IMR-90 (cell line): ENCODE measurements around the gene CTIF. TPM values are rescaled to one million over a fixed set of nuclear protein-coding genes. Genes with fewer than 3 reads are reported as not detected.

Experiments
- ATAC-seq: fragments of 200-7000 bp; cut with Tn5 transposase; 2 replicates; pipeline ENCODE4 v1.9.1; 2020; ENCODE audit warnings: low read depth, mild to moderate bottlenecking, moderate library complexity
- BruUV-seq: library from RNA; stranded (reverse); fragments of 400-500 nt; replicated peaks from 2 replicates; lab custom pipeline; 2021; lab: Mats Ljungman, UMichigan
- CTCF ChIA-PET: fragments of 300-600 bp; formaldehyde crosslinking; extraction: SDS; loops from one replicate; lab custom pipeline; 2021; ENCODE audit warnings: antibody characterized with exemption; lab: Yijun Ruan, JAX
- POLR2A ChIA-PET: fragments of 300-600 bp; sonication (Branson Sonifier 250); formaldehyde crosslinking; loops from one replicate; lab custom pipeline; 2022; ENCODE audit warnings: antibody characterized with exemption; ENCODE audit not compliant: unreplicated experiment; lab: Charles Lee
- DNase-seq: peaks from one replicate; pipeline ENCODE4 v3.0.0; 2013
- H2AFZ ChIP-seq: replicated peaks from 2 replicates; pipeline ENCODE3; 2013; ENCODE audit warnings: low read length, mild to moderate bottlenecking; ENCODE audit not compliant: poor library complexity
- H2AK5ac ChIP-seq: 2 replicates; pipeline ENCODE4 v1.6.1; 2013; ENCODE audit warnings: low read depth, low read length, inconsistent platforms
- H2AK9ac ChIP-seq: replicated peaks from 2 replicates; pipeline ENCODE3; 2013; ENCODE audit warnings: mild to moderate bottlenecking, low read depth, low read length, moderate library complexity; ENCODE audit not compliant: poor library complexity
- H2BK120ac ChIP-seq: 2 replicates; pipeline ENCODE4 v1.6.1; 2013; ENCODE audit warnings: low read depth, low read length, inconsistent platforms
- H2BK15ac ChIP-seq: 3 replicates; pipeline ENCODE4 v1.6.1; 2013; ENCODE audit warnings: low read depth, low read length, inconsistent platforms
- H2BK20ac ChIP-seq: 2 replicates; pipeline ENCODE4 v1.6.1; 2013; ENCODE audit warnings: low read depth, mild to moderate bottlenecking, inconsistent platforms, low read length, moderate library complexity
- H2BK5ac ChIP-seq: 2 replicates; pipeline ENCODE4 v1.6.1; 2013; ENCODE audit warnings: mild to moderate bottlenecking, low read depth, low read length, inconsistent platforms; ENCODE audit not compliant: poor library complexity, severe bottlenecking
- H3K14ac ChIP-seq: replicated peaks from 2 replicates; pipeline ENCODE4 v1.6.1; 2013; ENCODE audit warnings: low read depth, low read length, inconsistent platforms
- H3K18ac ChIP-seq: 2 replicates; pipeline ENCODE4 v1.6.1; 2013; ENCODE audit warnings: low read depth, low read length, control low read depth
- H3K23ac ChIP-seq: 2 replicates; pipeline ENCODE4 v1.6.1; 2013; ENCODE audit warnings: low read depth, low read length, inconsistent platforms
- H3K27ac ChIP-seq: 2 replicates; pipeline ENCODE4 v1.5.1; 2013; ENCODE audit warnings: mild to moderate bottlenecking, control low read depth, low read length; ENCODE audit not compliant: insufficient read depth
- H3K27me3 ChIP-seq: 2 replicates; pipeline ENCODE4 v1.6.1; 2013; ENCODE audit warnings: low read length; ENCODE audit not compliant: control insufficient read depth, insufficient read depth
- H3K36me3 ChIP-seq: 2 replicates; pipeline ENCODE4 v1.6.1; 2013; ENCODE audit warnings: low read length, mixed read lengths; ENCODE audit not compliant: control insufficient read depth, insufficient read depth
- H3K4ac ChIP-seq: 2 replicates; pipeline ENCODE4 v1.6.1; 2013; ENCODE audit warnings: low read depth, low read length, inconsistent platforms
- H3K4me1 ChIP-seq: 2 replicates; pipeline ENCODE4 v1.6.1; 2013; ENCODE audit warnings: low read length, mixed read lengths; ENCODE audit not compliant: control insufficient read depth, insufficient read depth
- H3K4me2 ChIP-seq: 2 replicates; pipeline ENCODE4 v1.6.1; 2013; ENCODE audit warnings: low read depth, mild to moderate bottlenecking, control low read depth, low read length, moderate library complexity
- H3K4me3 ChIP-seq: 2 replicates; pipeline ENCODE4 v1.5.1; 2013; ENCODE audit warnings: low read depth, mild to moderate bottlenecking, control low read depth, low read length, moderate library complexity; ENCODE audit not compliant: insufficient read depth
- H3K56ac ChIP-seq: 2 replicates; pipeline ENCODE4 v1.6.1; 2013; ENCODE audit warnings: low read length, inconsistent platforms; ENCODE audit not compliant: insufficient read depth; ENCODE audit errors: extremely low read depth
- H3K79me1 ChIP-seq, 2 experiments: 2 replicates each; pipeline ENCODE4 v1.6.1; 2013; ENCODE audit warnings: low read length in 2 of 2, inconsistent platforms in 1 of 2, low read depth in 1 of 2
- H3K9ac ChIP-seq: 2 replicates; pipeline ENCODE4 v1.6.1; 2013; ENCODE audit warnings: low read depth, low read length, control low read depth
- H3K9me1 ChIP-seq: 2 replicates; pipeline ENCODE4 v1.6.1; 2013; ENCODE audit warnings: low read length, inconsistent platforms; ENCODE audit not compliant: insufficient read depth
- H3K9me3 ChIP-seq: 2 replicates; pipeline ENCODE4 v1.6.1; 2013; ENCODE audit warnings: low read length; ENCODE audit not compliant: control insufficient read depth, insufficient read depth
- H4K20me1 ChIP-seq: 2 replicates; pipeline ENCODE4 v1.6.1; 2013; ENCODE audit warnings: low read length, inconsistent platforms; ENCODE audit not compliant: insufficient read depth
- H4K5ac ChIP-seq: 2 replicates; pipeline ENCODE4 v1.6.1; 2013; ENCODE audit warnings: mild to moderate bottlenecking, low read depth, low read length, control low read depth
- H4K8ac ChIP-seq, 2 experiments: 2 replicates each; pipeline ENCODE4 v1.6.1; 2013; ENCODE audit warnings: low read depth in 2 of 2, low read length in 2 of 2, control low read depth in 1 of 2, inconsistent platforms in 1 of 2
- H4K91ac ChIP-seq: 2 replicates; pipeline ENCODE4 v1.6.1; 2013; ENCODE audit warnings: low read depth, low read length, inconsistent platforms; ENCODE audit not compliant: insufficient read depth
- BHLHE40 ChIP-seq: fragments of 150-350 bp; IDR thresholded peaks from 2 replicates; pipeline ENCODE4 v1.6.1; 2016; ENCODE audit warnings: mild to moderate bottlenecking, low read depth, low read length
- CEBPB ChIP-seq: IDR thresholded peaks from 2 replicates; pipeline ENCODE4 v1.6.1; 2012; ENCODE audit warnings: low read depth, low read length, improper control_type of control experiment
- CHD1 ChIP-seq: IDR thresholded peaks from 2 replicates; pipeline ENCODE4 v1.6.1; 2012; ENCODE audit warnings: low read depth, low read length, improper control_type of control experiment
- FOS ChIP-seq: fragments of 150-350 bp; IDR thresholded peaks from 2 replicates; pipeline ENCODE4 v1.6.1; 2016; ENCODE audit warnings: low read depth, low read length
- MAFK ChIP-seq: IDR thresholded peaks from 2 replicates; pipeline ENCODE4 v1.6.1; 2012; ENCODE audit warnings: low read depth, low read length, improper control_type of control experiment
- MXI1 ChIP-seq: IDR thresholded peaks from 2 replicates; pipeline ENCODE4 v1.6.1; 2012; ENCODE audit warnings: low read depth, mild to moderate bottlenecking, low read length, moderate library complexity, borderline replicate concordance
- NFE2L2 ChIP-seq: fragments of 150-350 bp; IDR thresholded peaks from 2 replicates; pipeline ENCODE4 v1.6.1; 2016; ENCODE audit warnings: low read depth, mild to moderate bottlenecking, low read length
- POLR2A ChIP-seq: IDR thresholded peaks from 2 replicates; pipeline ENCODE4 v1.6.1; 2012; ENCODE audit warnings: mild to moderate bottlenecking, low read depth, low read length
- RAD21 ChIP-seq: IDR thresholded peaks from 2 replicates; pipeline ENCODE4 v1.6.1; 2012; ENCODE audit warnings: low read length, improper control_type of control experiment
- RCOR1 ChIP-seq: IDR thresholded peaks from 2 replicates; pipeline ENCODE4 v1.6.1; 2012; ENCODE audit warnings: mild to moderate bottlenecking, low read length, improper control_type of control experiment; ENCODE audit not compliant: insufficient replicate concordance
- RFX5 ChIP-seq: IDR thresholded peaks from 2 replicates; pipeline ENCODE4 v1.8.0; 2012; ENCODE audit warnings: low read depth, mild to moderate bottlenecking, low read length, moderate library complexity
- SMC3 ChIP-seq: fragments of 150-350 bp; IDR thresholded peaks from 2 replicates; pipeline ENCODE4 v1.6.1; 2016; ENCODE audit warnings: low read depth, mild to moderate bottlenecking, antibody characterized with exemption, low read length, moderate library complexity
- WGBS, 2 experiments: methylation state at CpG; one replicate each; pipeline versions ENCODE4 v1.1.5 to v1.1.7; 2013; ENCODE audit warnings: missing lambda C conversion rate in 2 of 2; ENCODE audit not compliant: insufficient read length in 1 of 2; ENCODE audit errors: extremely low coverage in 2 of 2; 5-methylcytosine and 5-hydroxymethylcytosine counted together
- dilution Hi-C: fragments of 300-500 bp; cut with HindIII; formaldehyde crosslinking; loops from one replicate; pipeline ENCODE4 v1.14.3; 2018; ENCODE audit warnings: low sequenced_read_pairs; ENCODE audit not compliant: unreplicated experiment
- in situ Hi-C: fragments of 300-500 bp; cut with MboI; formaldehyde crosslinking; loops from 3 replicates; pipeline ENCODE4 v1.14.3; 2019; ENCODE audit warnings: low sequenced_read_pairs, inconsistent platforms, mixed read lengths
- intact Hi-C: fragments of 100-400 bp; cut with micrococcal nuclease; formaldehyde crosslinking; loops from 2 replicates; pipeline ENCODE4 v1.10.0; 2022
- polyA plus RNA-seq, 3 experiments: library from polyadenylated mRNA; depleted of rRNA; stranded (reverse); fragments of >200 nt; gene quantifications; 2 replicates each; pipeline ENCODE4 v1.2.3, GENCODE V29; 2012; ENCODE audit warnings: low replicate concordance in 1 of 3
- total RNA-seq: library from RNA; depleted of rRNA; stranded (reverse); fragments of >200 nt; gene quantifications from 2 replicates; pipeline ENCODE4 v1.2.3, GENCODE V29; 2012
- TF ChIP-seq, protein P1 (sequence below): fragments of 150-350 bp; IDR thresholded peaks from 2 replicates; pipeline ENCODE4 v1.6.1; 2017; ENCODE audit warnings: mild to moderate bottlenecking, antibody characterized with exemption, low read length, low read depth
- TF ChIP-seq, protein P2 (sequence below): fragments of 150-350 bp; IDR thresholded peaks from 2 replicates; pipeline ENCODE4 v1.6.1; 2016; ENCODE audit warnings: low read depth, mild to moderate bottlenecking, low read length, moderate library complexity, borderline replicate concordance
- TF ChIP-seq, protein P3 (sequence below): conservative IDR thresholded peaks from 2 replicates; pipeline ENCODE4 v1.5.1; 2012; ENCODE audit warnings: mild to moderate bottlenecking, low read depth, low read length, improper control_type of control experiment

Gene CTIF
- total and polyA plus RNA-seq, 2 of the 4 experiments (the other 2 are of a cell fraction) = 25.1 to 57.0 TPM

DNA sequence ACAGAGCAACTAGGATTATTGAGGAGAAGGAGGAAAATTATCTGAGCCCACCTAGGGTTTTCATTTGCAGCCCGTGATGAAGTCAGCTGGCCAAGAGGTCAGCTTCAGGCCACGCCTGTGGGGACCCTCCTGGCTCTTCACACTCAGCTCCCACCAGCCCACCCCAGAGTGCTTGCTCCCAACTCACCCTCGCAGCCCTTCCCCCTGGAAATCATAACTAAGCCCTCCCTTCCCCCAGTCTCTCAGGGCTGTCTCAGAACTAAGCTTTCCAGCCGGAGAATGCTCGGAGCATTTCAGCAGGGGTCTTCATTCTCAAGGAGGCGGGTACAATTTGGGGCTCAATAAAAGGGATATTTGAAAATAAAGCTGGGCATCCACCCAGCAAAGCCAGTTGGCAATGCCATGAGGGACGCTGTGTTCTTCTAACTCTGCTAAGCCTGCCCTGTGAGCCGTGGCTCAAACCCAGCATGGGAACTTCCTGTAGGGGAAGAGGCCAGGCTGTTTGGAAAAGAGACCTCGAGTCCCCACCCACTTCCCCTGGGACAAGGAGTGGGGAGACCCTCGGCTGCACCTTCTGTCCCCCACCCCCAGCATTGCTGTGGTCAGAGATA is 194.9 kb downstream of the CTIF start:
- H2AFZ ChIP-seq = no peak overlapping the region
- H3K9me1 ChIP-seq = peaks cover 43% of the 10 kb centered on the region
- peaks cover 10% of the 10 kb centered on the region; the same call in 1 of the 2 replicates for H3K36me3 ChIP-seq
- H3K79me1 ChIP-seq = peaks cover 35 to 93% of the 10 kb centered on the region in 2 experiments
- H4K8ac ChIP-seq = peak overlapping the region in 1 of 2 experiments; percentile 59; a peak in 1 of 4 replicates
- H2AK9ac ChIP-seq = no peak overlapping the region
- H3K27me3 ChIP-seq = no peaks in the 10 kb centered on the region
- H3K27ac ChIP-seq = no peak overlapping the region
- H4K5ac ChIP-seq = no peak overlapping the region
- H2AK5ac ChIP-seq = peak overlapping the region; percentile 66; the same call in 1 of the 2 replicates
- no peak overlapping the region for H3K9ac ChIP-seq
- ChIA-PET CTCF (no interaction called here), POLR2A (no interaction called here)
- dilution Hi-C loops = no loop called here
- H2BK15ac ChIP-seq = no peak overlapping the region
- no peak overlapping the region for H3K56ac ChIP-seq
- H3K18ac ChIP-seq = no peak overlapping the region
- H4K91ac ChIP-seq = no peak overlapping the region; the same call in 1 of the 2 replicates
- H4K20me1 ChIP-seq = peaks cover 46% of the 10 kb centered on the region
- H3K23ac ChIP-seq = 0 out of 2 replicates have a peak overlapping the region, but pooled peaks have one; percentile 48
- 50% methylated on average over 2 of the region's 10 CpGs; no CpG with 5 or more reads in 1 of the 2 experiments for WGBS, 2 experiments
- H3K4ac ChIP-seq = peak overlapping the region; percentile 73
- intact Hi-C loops = no loop called here
- peak overlapping the region; percentile 25; the same call in 1 of the 2 replicates for H3K14ac ChIP-seq
- DNase-seq = no peak
- no peak overlapping the region for H3K4me2 ChIP-seq
- no TSS peak for BruUV-seq
- no peak for ATAC-seq
- no peaks in the 10 kb centered on the region for H3K9me3 ChIP-seq
- no peak overlapping the region for H3K4me3 ChIP-seq
- H2BK20ac ChIP-seq = no peak overlapping the region
- in situ Hi-C loops = no loop called here
- peak overlapping the region; percentile 63; the same call in 1 of the 2 replicates for H2BK120ac ChIP-seq
- peaks cover 31% of the 10 kb centered on the region for H3K4me1 ChIP-seq
- H2BK5ac ChIP-seq = no peak overlapping the region
- no peak for TF ChIP-seq SMC3
- no peak for TF ChIP-seq CEBPB
- no peak for TF ChIP-seq NFE2L2
- TF ChIP-seq RFX5 = no peak
- TF ChIP-seq RAD21 = no peak
- no peak for TF ChIP-seq MAFK
- TF ChIP-seq MXI1 = no peak
- no peak for TF ChIP-seq RCOR1
- no peak for TF ChIP-seq CHD1
- TF ChIP-seq, protein P1, sequence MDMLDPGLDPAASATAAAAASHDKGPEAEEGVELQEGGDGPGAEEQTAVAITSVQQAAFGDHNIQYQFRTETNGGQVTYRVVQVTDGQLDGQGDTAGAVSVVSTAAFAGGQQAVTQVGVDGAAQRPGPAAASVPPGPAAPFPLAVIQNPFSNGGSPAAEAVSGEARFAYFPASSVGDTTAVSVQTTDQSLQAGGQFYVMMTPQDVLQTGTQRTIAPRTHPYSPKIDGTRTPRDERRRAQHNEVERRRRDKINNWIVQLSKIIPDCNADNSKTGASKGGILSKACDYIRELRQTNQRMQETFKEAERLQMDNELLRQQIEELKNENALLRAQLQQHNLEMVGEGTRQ = no peak
- TF ChIP-seq, protein P2, sequence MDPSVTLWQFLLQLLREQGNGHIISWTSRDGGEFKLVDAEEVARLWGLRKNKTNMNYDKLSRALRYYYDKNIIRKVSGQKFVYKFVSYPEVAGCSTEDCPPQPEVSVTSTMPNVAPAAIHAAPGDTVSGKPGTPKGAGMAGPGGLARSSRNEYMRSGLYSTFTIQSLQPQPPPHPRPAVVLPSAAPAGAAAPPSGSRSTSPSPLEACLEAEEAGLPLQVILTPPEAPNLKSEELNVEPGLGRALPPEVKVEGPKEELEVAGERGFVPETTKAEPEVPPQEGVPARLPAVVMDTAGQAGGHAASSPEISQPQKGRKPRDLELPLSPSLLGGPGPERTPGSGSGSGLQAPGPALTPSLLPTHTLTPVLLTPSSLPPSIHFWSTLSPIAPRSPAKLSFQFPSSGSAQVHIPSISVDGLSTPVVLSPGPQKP = no peak
- TF ChIP-seq BHLHE40 = no peak
- TF ChIP-seq POLR2A = no peak
- TF ChIP-seq, protein P3, sequence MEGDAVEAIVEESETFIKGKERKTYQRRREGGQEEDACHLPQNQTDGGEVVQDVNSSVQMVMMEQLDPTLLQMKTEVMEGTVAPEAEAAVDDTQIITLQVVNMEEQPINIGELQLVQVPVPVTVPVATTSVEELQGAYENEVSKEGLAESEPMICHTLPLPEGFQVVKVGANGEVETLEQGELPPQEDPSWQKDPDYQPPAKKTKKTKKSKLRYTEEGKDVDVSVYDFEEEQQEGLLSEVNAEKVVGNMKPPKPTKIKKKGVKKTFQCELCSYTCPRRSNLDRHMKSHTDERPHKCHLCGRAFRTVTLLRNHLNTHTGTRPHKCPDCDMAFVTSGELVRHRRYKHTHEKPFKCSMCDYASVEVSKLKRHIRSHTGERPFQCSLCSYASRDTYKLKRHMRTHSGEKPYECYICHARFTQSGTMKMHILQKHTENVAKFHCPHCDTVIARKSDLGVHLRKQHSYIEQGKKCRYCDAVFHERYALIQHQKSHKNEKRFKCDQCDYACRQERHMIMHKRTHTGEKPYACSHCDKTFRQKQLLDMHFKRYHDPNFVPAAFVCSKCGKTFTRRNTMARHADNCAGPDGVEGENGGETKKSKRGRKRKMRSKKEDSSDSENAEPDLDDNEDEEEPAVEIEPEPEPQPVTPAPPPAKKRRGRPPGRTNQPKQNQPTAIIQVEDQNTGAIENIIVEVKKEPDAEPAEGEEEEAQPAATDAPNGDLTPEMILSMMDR = no peak
- TF ChIP-seq FOS = no peak
